ENCODE results near the gene FTSJ1. TPM values are rescaled to one million over a fixed set of nuclear protein-coding genes. Genes with fewer than 3 reads are reported as not detected.

Gene FTSJ1
- total RNA-seq, 1 donor, result 55.0 TPM

GRCh38 chrX:48472225-48472624 lies 3.8 kb upstream of the FTSJ1 start:
- no peak overlapping the region for H3K4me3 ChIP-seq (ENCODE audit: low read depth, low read length)
- DNase-seq (ENCODE audit: low read depth), result no peak
- TF ChIP-seq CTCF (IDR thresholded peaks at IDR 0.05; ENCODE audit: insufficient read depth, low read length), result no peak

- no peak for TF ChIP-seq CTCF (IDR thresholded peaks at IDR 0.05; ENCODE audit: insufficient read depth, low read length)
- DNase-seq (ENCODE audit: low read depth), result no peak
- H3K4me3 ChIP-seq (ENCODE audit: low read depth, low read length), result no peak overlapping the region
Measured at GRCh38 chrX:48472851-48473703, 2.9 kb upstream of the FTSJ1 start.

- no peak for DNase-seq (ENCODE audit: low read depth)
- no peak for TF ChIP-seq CTCF (IDR thresholded peaks at IDR 0.05; ENCODE audit: insufficient read depth, low read length)
- H3K4me3 ChIP-seq (ENCODE audit: low read depth, low read length), result no peak overlapping the region
Measured at GRCh38 chrX:48473704-48473990, 2.4 kb upstream of the FTSJ1 start.

- no peak for DNase-seq (ENCODE audit: low read depth)
- peak; percentile 36 for TF ChIP-seq CTCF (IDR thresholded peaks at IDR 0.05; ENCODE audit: insufficient read depth, low read length)
- no peak overlapping the region for H3K4me3 ChIP-seq (ENCODE audit: low read depth, low read length)
Measured at GRCh38 chrX:48474127-48474526, 1.9 kb upstream of the FTSJ1 start.

GRCh38 chrX:48474581-48474980 lies 1.4 kb upstream of the FTSJ1 start:
- TF ChIP-seq CTCF (IDR thresholded peaks at IDR 0.05; ENCODE audit: insufficient read depth, low read length), result no peak
- H3K4me3 ChIP-seq (ENCODE audit: low read depth, low read length), result no peak overlapping the region
- DNase-seq (ENCODE audit: low read depth), result no peak

- DNase-seq (ENCODE audit: low read depth), result no peak
Measured at GRCh38 chrX:48475296-48475695, 703 bp upstream of the FTSJ1 start.

More at GRCh38 chrX:48475296-48475695, 703 bp upstream of the FTSJ1 start:
- TF ChIP-seq CTCF (IDR thresholded peaks at IDR 0.05; ENCODE audit: insufficient read depth, low read length), result no peak
- peak overlapping the region; percentile 82 for H3K4me3 ChIP-seq (ENCODE audit: low read depth, low read length)
